GM12891 (cell line): Measurements from ENCODE around the gene PLP2.

Experiments used
- PAX5 ChIP-seq: IDR thresholded peaks from 2 replicates; pipeline ENCODE4 v1.6.1; 2011; ENCODE audit warnings: low read length, moderate library complexity, mild to moderate bottlenecking; ENCODE audit not compliant: insufficient read depth, severe bottlenecking
- POLR2A ChIP-seq: IDR thresholded peaks from 2 replicates; pipeline ENCODE4 v1.6.1; 2011; ENCODE audit warnings: low read depth, low read length, control low read depth
- POLR2AphosphoS5 ChIP-seq: IDR thresholded peaks from 2 replicates; pipeline ENCODE4 v1.6.1; 2011; ENCODE audit warnings: low read depth, low read length, control low read depth
- SPI1 ChIP-seq: IDR thresholded peaks from 2 replicates; pipeline ENCODE4 v1.6.1; 2011; ENCODE audit warnings: low read depth, low read length, control low read depth
- TAF1 ChIP-seq: IDR thresholded peaks from 2 replicates; pipeline ENCODE4 v1.6.1; 2011; ENCODE audit warnings: low read depth, low read length, control low read depth

- TF ChIP-seq POLR2A (no peak), POLR2AphosphoS5 (no peak), PAX5 (no peak), SPI1 (no peak), TAF1 (no peak)
Observed at GRCh38 chrX:49122499-49122898, 49.2 kb upstream of the PLP2 start.
